Activated CD4-positive, alpha-beta T cell treated with anti-CD3 and anti-CD28 coated beads, Interleukin-2, Interleukin-4, amounts not matched to agents 100 ng/mL and 50 ng/mL, durations not matched to agents 16 hours and 8 hours (primary cell): ENCODE data around the gene HECW1.

Experiments used
- DNase-seq: peaks from one replicate; pipeline ENCODE4 v3.0.0-alpha.2; 2020; ENCODE audit warnings: low spot score

The HECW1 gene

GRCh38 chr7:43148161-43148731 lies 35.8 kb downstream of the HECW1 start:
- DNase-seq, result no peak

- no peak for DNase-seq
These were observed 38.6 kb downstream of the HECW1 start for GRCh38 chr7:43151076-43151475.

DNA sequence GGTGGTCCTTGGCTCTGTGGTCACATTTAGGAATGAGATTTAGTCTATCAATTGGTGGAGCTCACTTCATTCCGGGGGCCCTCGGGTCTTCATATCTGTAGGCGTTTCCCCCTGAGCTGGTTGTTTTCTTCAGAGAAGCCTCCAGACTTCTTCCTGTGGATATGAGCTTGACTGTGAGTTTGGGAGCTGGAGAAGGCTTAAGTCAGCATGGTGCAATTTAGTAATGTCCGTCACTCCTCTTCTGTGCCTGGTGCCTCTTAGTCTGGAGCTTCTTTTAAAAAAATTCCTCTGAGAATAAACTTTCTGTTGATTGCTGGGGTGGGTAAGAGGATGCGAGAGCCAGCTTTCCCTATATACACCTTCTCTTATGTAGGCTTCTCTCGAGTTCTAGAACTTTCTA lies 40.2 kb downstream of the HECW1 start:
- DNase-seq, result no peak

- DNase-seq, result no peak
These were observed 43.2 kb downstream of the HECW1 start for GRCh38 chr7:43155636-43156035.

GRCh38 chr7:43163885-43164284 lies 51.4 kb downstream of the HECW1 start:
- no peak for DNase-seq

DNA sequence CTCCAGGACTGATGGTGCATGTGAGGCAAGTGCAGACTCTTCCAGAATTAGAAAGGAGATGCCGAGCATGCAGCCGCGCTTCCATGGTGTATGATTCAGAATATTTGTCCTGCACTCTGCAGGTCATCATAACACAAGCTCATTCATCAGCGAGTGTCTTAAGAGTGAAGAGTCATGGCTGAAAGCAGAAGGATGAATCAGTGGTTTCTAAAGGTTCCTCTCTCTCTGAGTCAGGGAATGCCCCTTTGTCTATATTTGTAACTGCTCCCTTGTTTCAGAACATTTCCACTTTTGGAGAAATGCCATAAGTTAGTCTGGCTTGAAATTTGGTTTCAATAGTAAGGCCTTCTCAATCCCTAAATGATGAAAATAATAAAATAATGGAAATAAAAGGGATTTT lies 52.3 kb downstream of the HECW1 start:
- DNase-seq, result peak; percentile 9

GRCh38 chr7:43166686-43167085 lies 54.2 kb downstream of the HECW1 start:
- no peak for DNase-seq

- no peak for DNase-seq
These were observed 56.6 kb downstream of the HECW1 start for GRCh38 chr7:43169076-43169475.

DNA sequence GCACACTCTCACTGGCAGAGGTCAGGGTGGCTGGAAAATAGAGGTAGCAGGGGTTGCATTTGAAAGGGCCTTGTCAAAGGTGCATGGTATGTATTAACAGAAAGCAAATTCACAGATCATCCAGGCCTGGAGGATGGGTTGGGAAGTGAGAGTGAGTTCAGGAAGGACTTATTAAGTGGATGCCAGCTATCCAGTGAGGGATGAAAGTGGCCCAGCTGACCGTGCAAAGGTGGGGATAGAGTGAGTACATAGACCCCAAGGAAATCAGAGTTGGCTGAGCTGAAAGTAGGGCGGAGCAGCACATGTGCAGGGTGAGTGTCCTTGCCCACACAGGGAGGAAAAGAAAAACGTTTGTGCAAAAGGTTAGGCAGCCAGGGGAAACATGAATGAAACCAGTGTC lies 58.1 kb downstream of the HECW1 start:
- DNase-seq, result no peak

GRCh38 chr7:43175570-43176200 lies 63.2 kb downstream of the HECW1 start:
- no peak for DNase-seq

DNA sequence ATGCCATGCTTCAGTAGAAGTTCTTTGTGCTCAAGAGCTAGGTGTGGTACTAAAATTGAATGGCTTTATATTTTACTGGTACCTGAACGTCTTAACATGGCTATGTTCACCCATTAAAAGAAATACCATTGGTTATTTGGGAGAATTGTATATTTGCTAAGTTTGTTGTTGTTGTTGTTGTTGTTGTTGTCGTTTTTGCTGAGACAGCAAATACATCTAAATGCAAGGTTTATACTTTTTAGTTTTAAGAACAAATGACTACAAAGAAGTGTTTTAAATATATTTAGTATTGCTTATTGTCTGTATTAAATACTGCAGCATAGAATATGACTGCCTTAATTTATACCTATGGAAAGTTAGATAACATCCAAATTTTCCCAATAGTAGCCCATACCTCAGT lies 66.9 kb downstream of the HECW1 start:
- DNase-seq, result no peak

DNA sequence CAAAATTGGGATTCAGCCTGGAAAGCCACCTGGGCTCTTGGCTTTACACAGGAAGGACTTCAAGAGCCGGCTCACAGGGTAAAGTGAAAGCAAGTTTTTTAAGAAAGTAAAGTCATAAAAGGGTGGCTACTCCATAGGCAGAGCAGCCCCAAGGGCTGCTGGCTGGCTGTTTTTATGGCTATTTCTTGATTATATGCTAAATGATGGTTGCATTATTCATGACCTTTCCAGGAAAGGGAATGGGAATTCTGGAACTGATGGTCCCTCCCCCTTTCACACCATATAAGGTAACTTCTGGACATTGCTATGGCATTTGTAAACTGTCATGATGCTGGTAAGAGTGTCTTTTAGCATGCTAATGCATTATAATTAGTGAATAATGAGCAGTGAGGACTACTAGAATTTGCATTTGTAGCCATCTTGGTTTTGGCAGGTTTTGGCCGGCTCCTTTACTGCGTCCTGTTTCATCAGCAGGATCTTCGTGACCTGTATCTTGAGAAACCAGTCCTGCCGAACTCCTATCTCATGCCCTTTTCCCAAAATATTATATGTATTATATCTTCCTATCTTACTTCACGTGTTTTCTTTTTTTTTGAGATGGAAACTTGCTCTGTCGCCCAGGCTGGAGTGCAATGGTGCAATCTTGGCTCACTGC lies 80.5 kb downstream of the HECW1 start:
- DNase-seq, result no peak

DNA sequence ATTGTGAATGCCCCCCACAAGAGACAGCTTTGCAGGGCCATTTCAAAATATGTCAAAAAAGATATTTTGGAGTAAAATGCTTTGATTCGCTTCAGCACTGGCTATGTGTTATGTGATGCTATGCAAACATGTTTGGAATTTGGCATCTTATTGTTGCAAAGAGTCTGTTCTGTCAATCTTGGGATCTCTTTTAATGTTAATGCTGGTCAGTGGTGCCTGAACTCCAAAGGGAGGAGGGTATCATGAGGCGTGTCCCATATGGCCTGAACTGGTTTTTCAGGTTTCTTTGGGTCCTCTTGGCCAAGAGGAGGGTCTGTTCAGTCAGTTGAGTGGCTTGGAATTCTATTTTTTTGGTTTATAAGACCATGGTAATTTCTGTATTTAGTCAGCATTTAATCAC lies 81.4 kb downstream of the HECW1 start:
- DNase-seq, result no peak

- no peak for DNase-seq
These were observed 82.8 kb downstream of the HECW1 start for GRCh38 chr7:43195256-43195655.

GRCh38 chr7:43195768-43196167 lies 83.3 kb downstream of the HECW1 start:
- no peak for DNase-seq

GRCh38 chr7:43196379-43196778 lies 83.9 kb downstream of the HECW1 start:
- DNase-seq, result no peak

- no peak for DNase-seq
These were observed 85.6 kb downstream of the HECW1 start for GRCh38 chr7:43198016-43198415.

DNA sequence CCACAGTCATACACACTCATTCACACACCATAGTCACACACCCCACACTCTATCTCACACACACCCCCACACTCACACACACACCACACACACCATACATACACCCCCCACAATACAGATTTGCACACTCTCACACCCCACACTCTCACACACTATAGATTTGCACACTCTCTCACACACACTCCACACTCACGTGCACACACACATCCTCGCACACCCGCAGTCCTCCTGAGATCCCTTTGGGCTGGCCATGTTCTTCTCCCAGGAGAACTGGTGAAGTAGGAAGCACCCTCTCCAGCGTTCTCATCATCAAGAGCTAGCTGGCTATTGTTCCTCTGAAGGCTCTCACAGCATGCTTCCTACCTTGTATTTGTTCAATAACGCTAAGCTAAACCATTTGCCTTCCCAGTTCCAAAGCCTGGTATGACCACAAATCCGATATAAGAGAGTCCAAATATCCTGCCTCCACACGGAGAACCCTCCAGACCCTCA lies 86.2 kb downstream of the HECW1 start:
- no peak for DNase-seq

GRCh38 chr7:43199371-43200160 lies 87.1 kb downstream of the HECW1 start:
- no peak for DNase-seq

- no peak for DNase-seq
These were observed 89.5 kb downstream of the HECW1 start for GRCh38 chr7:43201912-43202311.

GRCh38 chr7:43204081-43204480 lies 91.6 kb downstream of the HECW1 start:
- DNase-seq, result no peak

DNA sequence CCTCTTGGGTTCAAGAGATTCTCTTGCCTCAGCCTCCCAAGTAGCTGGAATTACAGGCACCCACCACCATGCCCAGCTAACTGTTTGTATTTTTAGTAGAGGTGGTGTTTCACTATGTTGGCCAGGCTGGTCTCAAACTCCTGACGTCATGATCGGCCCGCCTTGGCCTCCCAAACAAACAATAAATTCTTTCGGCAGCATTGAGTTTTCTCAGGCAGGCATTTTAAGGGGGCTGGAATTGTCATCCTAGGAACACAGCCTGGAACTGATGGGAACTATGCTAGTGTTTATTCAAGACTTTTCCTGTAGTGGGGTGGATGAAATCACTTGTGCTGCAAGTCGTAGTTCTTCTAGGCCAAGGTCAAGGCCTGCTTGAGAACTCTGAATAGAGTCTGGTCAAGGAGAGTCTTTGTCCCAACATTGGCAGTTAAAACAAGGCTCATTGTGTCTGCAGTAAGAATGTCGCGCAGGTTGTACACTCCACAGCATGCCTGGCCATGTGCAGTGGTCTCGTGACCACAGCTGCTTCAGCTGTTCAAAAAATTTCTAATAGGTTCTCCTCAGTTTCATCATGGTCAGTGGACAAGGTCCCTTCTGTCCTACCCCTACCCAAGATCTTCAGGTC lies 92.8 kb downstream of the HECW1 start:
- no peak for DNase-seq
